ENCODE data around the gene SMARCA5. TPM values are rescaled to one million over a fixed set of nuclear protein-coding genes. Genes with fewer than 3 reads are reported as not detected.
A peak's percentile ranks its signal among the peaks of the same experiment; 100 is the strongest.
"Not testable (repeated sequence)": the region's sequence is repeated elsewhere in the genome, so short reads cannot be mapped to it uniquely, and the experiment has no call there.

Gene SMARCA5
- 58.5 TPM for total RNA-seq

- DNase-seq: peak; percentile 99
Measured at GRCh38 chr4:143513314-143514168, at the start of gene SMARCA5. Gene SMARCA5, plus strand, starts transcription at chr4:143513702. Its CDS starts 223 bp downstream, at chr4:143513925.

GRCh38 chr4:143473334-143474126, 40.0 kb upstream of the SMARCA5 start:
- no peak for DNase-seq

- DNase-seq: no peak
Measured at GRCh38 chr4:143477487-143477886, 36.0 kb upstream of the SMARCA5 start.

- no peak for DNase-seq
Measured at GRCh38 chr4:143481361-143481760, 32.1 kb upstream of the SMARCA5 start.

- peak; percentile 65 for DNase-seq
Measured at GRCh38 chr4:143482840-143483239, 30.7 kb upstream of the SMARCA5 start.

- DNase-seq: no peak
Measured at GRCh38 chr4:143486314-143486713, 27.2 kb upstream of the SMARCA5 start.

GRCh38 chr4:143488687-143489086, 24.8 kb upstream of the SMARCA5 start:
- no peak for DNase-seq

GRCh38 chr4:143489106-143489505, 24.4 kb upstream of the SMARCA5 start:
- DNase-seq: no peak

GRCh38 chr4:143498021-143498420, 15.5 kb upstream of the SMARCA5 start:
- DNase-seq: no peak

GRCh38 chr4:143502231-143502630, 11.3 kb upstream of the SMARCA5 start:
- DNase-seq: no peak

GRCh38 chr4:143506031-143506430, 7.5 kb upstream of the SMARCA5 start:
- no peak for DNase-seq

GRCh38 chr4:143511906-143512305, 1.6 kb upstream of the SMARCA5 start:
- no peak for DNase-seq

- no peak for DNase-seq
Measured at GRCh38 chr4:143512978-143513313, 556 bp upstream of the SMARCA5 start.

- DNase-seq: no peak
Measured at GRCh38 chr4:143514169-143514495, 630 bp downstream of the SMARCA5 start.

GRCh38 chr4:143514497-143514896, 995 bp downstream of the SMARCA5 start:
- peak; percentile 93 for DNase-seq

- DNase-seq: no peak
Measured at GRCh38 chr4:143514901-143515300, 1.4 kb downstream of the SMARCA5 start.

GRCh38 chr4:143515905-143516304, 2.4 kb downstream of the SMARCA5 start:
- DNase-seq: no peak

GRCh38 chr4:143517764-143518163, 4.3 kb downstream of the SMARCA5 start:
- no peak for DNase-seq

- no peak for DNase-seq
Measured at GRCh38 chr4:143524211-143524610, 10.7 kb downstream of the SMARCA5 start.

GRCh38 chr4:143528046-143528445, 14.5 kb downstream of the SMARCA5 start:
- DNase-seq: not testable (repeated sequence)

- DNase-seq: peak; percentile 15
Measured at GRCh38 chr4:143531380-143531779, 17.9 kb downstream of the SMARCA5 start.

GRCh38 chr4:143531788-143532491, 18.4 kb downstream of the SMARCA5 start:
- peak; percentile 17 for DNase-seq
